GM21381 (cell line): ENCODE results near the gene LRIF1.
"Not testable (repeated sequence)": the region's sequence is repeated elsewhere in the genome, so short reads cannot be mapped to it uniquely, and the experiment has no call there.

Experiments
- ATAC-seq: cut with Tn5 transposase; IDR thresholded peaks from one replicate; pipeline ENCODE4 v1.9.1; 2021; ENCODE audit warnings: mild to moderate bottlenecking, moderate library complexity; ENCODE audit not compliant: unreplicated experiment

Gene LRIF1

GRCh38 chr1:110963691-110964454 is at the start of gene LRIF1:
Gene LRIF1 (minus strand): TSS chr1:110963922. CDS start chr1:110963688, 234 bp downstream.
- ATAC-seq = peak; percentile 97

GRCh38 chr1:111008031-111008430 is 44.3 kb upstream of the LRIF1 start:
- no peak for ATAC-seq

- ATAC-seq = no peak
These were observed 42.8 kb upstream of the LRIF1 start for GRCh38 chr1:111006556-111006955.

GRCh38 chr1:110999607-111000006 is 35.9 kb upstream of the LRIF1 start:
- ATAC-seq = not testable (repeated sequence)

- ATAC-seq = not testable (repeated sequence)
These were observed 28.6 kb upstream of the LRIF1 start for GRCh38 chr1:110992329-110992728.

- not testable (repeated sequence) for ATAC-seq
These were observed 27.6 kb upstream of the LRIF1 start for GRCh38 chr1:110991295-110991694.

- no peak for ATAC-seq
These were observed 26.8 kb upstream of the LRIF1 start for GRCh38 chr1:110990541-110990940.

GRCh38 chr1:110986407-110986891 is 22.7 kb upstream of the LRIF1 start:
- no peak for ATAC-seq

- ATAC-seq = no peak
These were observed 18.6 kb upstream of the LRIF1 start for GRCh38 chr1:110982320-110982719.

GRCh38 chr1:110979154-110979553 is 15.4 kb upstream of the LRIF1 start:
- ATAC-seq = no peak

- no peak for ATAC-seq
These were observed 12.4 kb upstream of the LRIF1 start for GRCh38 chr1:110976089-110976488.

- ATAC-seq = no peak
These were observed 11.5 kb upstream of the LRIF1 start for GRCh38 chr1:110975265-110975664.

- ATAC-seq = no peak
These were observed 3.5 kb upstream of the LRIF1 start for GRCh38 chr1:110967256-110967655.

GRCh38 chr1:110964455-110964903 is 757 bp upstream of the LRIF1 start:
- no peak for ATAC-seq

GRCh38 chr1:110962892-110963690 is 631 bp downstream of the LRIF1 start:
- ATAC-seq = peak; percentile 33

GRCh38 chr1:110961902-110962301 is 1.8 kb downstream of the LRIF1 start:
- no peak for ATAC-seq

- no peak for ATAC-seq
These were observed 2.8 kb downstream of the LRIF1 start for GRCh38 chr1:110960777-110961420.

- no peak for ATAC-seq
These were observed 5.9 kb downstream of the LRIF1 start for GRCh38 chr1:110957798-110958197.

GRCh38 chr1:110956586-110956985 is 7.1 kb downstream of the LRIF1 start:
- ATAC-seq = no peak

GRCh38 chr1:110953031-110953430 is 10.7 kb downstream of the LRIF1 start:
- no peak for ATAC-seq

- ATAC-seq = no peak
These were observed 11.7 kb downstream of the LRIF1 start for GRCh38 chr1:110952031-110952430.
